PC-3 (cell line): Measurements from ENCODE around the gene DCAF5.
A peak's percentile ranks its signal among the peaks of the same experiment; 100 is the strongest.

Source experiments
- EZH2 ChIP-seq: fragments of 300-600 bp; sonication (generic); IDR thresholded peaks from one replicate; pipeline ENCODE4 v1.6.1; 2017; ENCODE audit warnings: antibody characterized with exemption, mild to moderate bottlenecking, low read length; ENCODE audit not compliant: unreplicated experiment
- EZH2phosphoT487 ChIP-seq: fragments of 300-600 bp; sonication (generic); IDR thresholded peaks from 2 replicates; pipeline ENCODE4 v1.6.1; 2018; ENCODE audit warnings: mild to moderate bottlenecking, antibody characterized with exemption, low read length, borderline replicate concordance
- TF ChIP-seq, protein P1 (sequence below): fragments of 300-600 bp; sonication (generic); conservative IDR thresholded peaks from 2 replicates; pipeline ENCODE4 v1.5.1; 2017; ENCODE audit warnings: antibody characterized with exemption, low read depth, mild to moderate bottlenecking, low read length

DNA sequence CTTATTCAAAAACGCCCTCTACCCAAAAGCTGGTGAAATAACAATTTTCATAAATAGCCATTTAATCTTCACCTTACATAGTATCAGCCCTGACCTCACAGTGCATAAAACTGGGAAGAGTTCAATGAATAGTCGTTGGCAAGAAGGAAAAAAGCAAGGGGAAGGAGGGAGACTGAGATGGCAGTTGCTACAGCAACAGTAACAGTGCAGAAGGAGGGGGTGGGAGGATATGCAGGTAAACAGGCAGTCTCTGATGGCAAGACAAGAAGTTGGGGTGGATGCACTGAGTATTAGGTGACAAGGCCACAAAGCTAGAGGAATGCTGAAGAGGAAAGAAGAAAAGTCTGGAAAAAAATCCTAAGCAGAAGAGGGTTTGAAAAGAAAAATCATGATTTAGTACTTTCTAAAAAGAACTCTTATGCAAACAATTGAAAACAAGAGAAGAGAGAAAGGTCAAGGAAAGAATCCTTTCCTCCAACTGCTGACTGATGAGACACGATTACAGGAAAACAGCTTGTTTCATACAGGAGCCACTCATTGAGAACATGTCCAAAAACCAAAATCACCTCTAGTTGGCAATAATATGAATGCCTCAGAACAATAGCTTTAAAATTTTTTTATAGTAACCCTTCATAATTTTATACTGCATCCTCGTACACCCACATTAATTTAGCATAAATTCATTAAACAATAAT, 56.0 kb downstream of the DCAF5 start:
- no peak for TF ChIP-seq EZH2
- TF ChIP-seq, protein P1, sequence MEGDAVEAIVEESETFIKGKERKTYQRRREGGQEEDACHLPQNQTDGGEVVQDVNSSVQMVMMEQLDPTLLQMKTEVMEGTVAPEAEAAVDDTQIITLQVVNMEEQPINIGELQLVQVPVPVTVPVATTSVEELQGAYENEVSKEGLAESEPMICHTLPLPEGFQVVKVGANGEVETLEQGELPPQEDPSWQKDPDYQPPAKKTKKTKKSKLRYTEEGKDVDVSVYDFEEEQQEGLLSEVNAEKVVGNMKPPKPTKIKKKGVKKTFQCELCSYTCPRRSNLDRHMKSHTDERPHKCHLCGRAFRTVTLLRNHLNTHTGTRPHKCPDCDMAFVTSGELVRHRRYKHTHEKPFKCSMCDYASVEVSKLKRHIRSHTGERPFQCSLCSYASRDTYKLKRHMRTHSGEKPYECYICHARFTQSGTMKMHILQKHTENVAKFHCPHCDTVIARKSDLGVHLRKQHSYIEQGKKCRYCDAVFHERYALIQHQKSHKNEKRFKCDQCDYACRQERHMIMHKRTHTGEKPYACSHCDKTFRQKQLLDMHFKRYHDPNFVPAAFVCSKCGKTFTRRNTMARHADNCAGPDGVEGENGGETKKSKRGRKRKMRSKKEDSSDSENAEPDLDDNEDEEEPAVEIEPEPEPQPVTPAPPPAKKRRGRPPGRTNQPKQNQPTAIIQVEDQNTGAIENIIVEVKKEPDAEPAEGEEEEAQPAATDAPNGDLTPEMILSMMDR, result peak; percentile 38; the same call in 1 of the 2 replicates
- no peak for TF ChIP-seq EZH2phosphoT487
